Common myeloid progenitor, CD34-positive (primary cell): ENCODE measurements around the gene GALNT2. TPM values are rescaled to one million over a fixed set of nuclear protein-coding genes. Genes with fewer than 3 reads are reported as not detected.

Experiments used
- CTCF ChIA-PET: fragments of 350-600 bp; sonication (Branson Sonifier 250); formaldehyde crosslinking; loops from one replicate; lab custom pipeline; 2021; ENCODE audit warnings: antibody characterized with exemption; lab: Charles Lee
- POLR2A ChIA-PET: fragments of 350-600 bp; sonication (Branson Sonifier 250); formaldehyde crosslinking; loops from one replicate; lab custom pipeline; 2021; ENCODE audit warnings: antibody characterized with exemption; lab: Charles Lee
- DNase-seq, 3 donors: peaks; one replicate each; pipeline versions ENCODE4 v3.0.0 to v3.0.0-alpha.2; 2013
- H3K27ac ChIP-seq, 2 experiments: 1 replicate in 1 of 2; 2 replicates in 1 of 2; pipeline ENCODE4 v1.7.0; 2013; ENCODE audit warnings: inconsistent platforms in 2 of 2, low read length in 2 of 2, mild to moderate bottlenecking in 2 of 2, low read depth in 1 of 2, moderate library complexity in 1 of 2; ENCODE audit not compliant: severe bottlenecking in 2 of 2, insufficient read depth in 1 of 2, poor library complexity in 1 of 2
- H3K27me3 ChIP-seq, 5 experiments: replicated peaks in 2 of 5; 1 replicate in 3 of 5; 2 replicates in 2 of 5; pipeline versions ENCODE4 v1.6.1 to v1.7.0; 2013; ENCODE audit warnings: low read length in 4 of 5, mild to moderate bottlenecking in 2 of 5, moderate library complexity in 2 of 5, inconsistent platforms in 1 of 5; ENCODE audit not compliant: insufficient read depth in 5 of 5, control insufficient read depth in 4 of 5
- H3K36me3 ChIP-seq, 4 experiments: 1 replicate in 2 of 4; 2 replicates in 2 of 4; pipeline versions ENCODE4 v1.6.1 to v1.7.0; 2013; ENCODE audit warnings: low read length in 3 of 4, control low read depth in 1 of 4, mild to moderate bottlenecking in 1 of 4; ENCODE audit not compliant: control insufficient read depth in 4 of 4, insufficient read depth in 4 of 4
- H3K4me1 ChIP-seq, 4 experiments: 1 replicate in 3 of 4; 2 replicates in 1 of 4; pipeline versions ENCODE4 v1.6.1 to v1.7.1; 2013; ENCODE audit warnings: low read length in 3 of 4, mild to moderate bottlenecking in 3 of 4, control low read depth in 1 of 4, inconsistent platforms in 1 of 4, moderate library complexity in 1 of 4; ENCODE audit not compliant: control insufficient read depth in 4 of 4, insufficient read depth in 4 of 4; ENCODE audit errors: control extremely low read depth in 1 of 4
- H3K4me3 ChIP-seq, 7 experiments: 1 replicate in 4 of 7; 2 replicates in 3 of 7; pipeline versions ENCODE4 v1.5.1 to v1.7.0; 2013; ENCODE audit warnings: mild to moderate bottlenecking in 7 of 7, low read length in 6 of 7, moderate library complexity in 6 of 7, inconsistent platforms in 2 of 7, low read depth in 2 of 7, control low read depth in 1 of 7; ENCODE audit not compliant: insufficient read depth in 4 of 7, control insufficient read depth in 1 of 7; ENCODE audit errors: extremely low read depth in 1 of 7
- H3K9me3 ChIP-seq, 5 experiments: 1 replicate in 4 of 5; 2 replicates in 1 of 5; pipeline versions ENCODE4 v1.6.1 to v1.7.1; 2013; ENCODE audit warnings: low read length in 4 of 5, mild to moderate bottlenecking in 2 of 5, inconsistent platforms in 1 of 5, low read depth in 1 of 5, moderate library complexity in 1 of 5; ENCODE audit not compliant: control insufficient read depth in 4 of 5, insufficient read depth in 2 of 5; ENCODE audit errors: control extremely low read depth in 1 of 5
- WGBS: methylation state at CpG from one replicate; pipeline ENCODE4 v1.1.5; 2013; ENCODE audit not compliant: insufficient coverage; 5-methylcytosine and 5-hydroxymethylcytosine counted together
- polyA plus RNA-seq: library from polyadenylated mRNA; unstranded; fragments of 120-200 nt; gene quantifications from one replicate; pipeline ENCODE4 v1.2.1, GENCODE V29; 2013

The GALNT2 gene
- 41.0 TPM for polyA plus RNA-seq

DNA sequence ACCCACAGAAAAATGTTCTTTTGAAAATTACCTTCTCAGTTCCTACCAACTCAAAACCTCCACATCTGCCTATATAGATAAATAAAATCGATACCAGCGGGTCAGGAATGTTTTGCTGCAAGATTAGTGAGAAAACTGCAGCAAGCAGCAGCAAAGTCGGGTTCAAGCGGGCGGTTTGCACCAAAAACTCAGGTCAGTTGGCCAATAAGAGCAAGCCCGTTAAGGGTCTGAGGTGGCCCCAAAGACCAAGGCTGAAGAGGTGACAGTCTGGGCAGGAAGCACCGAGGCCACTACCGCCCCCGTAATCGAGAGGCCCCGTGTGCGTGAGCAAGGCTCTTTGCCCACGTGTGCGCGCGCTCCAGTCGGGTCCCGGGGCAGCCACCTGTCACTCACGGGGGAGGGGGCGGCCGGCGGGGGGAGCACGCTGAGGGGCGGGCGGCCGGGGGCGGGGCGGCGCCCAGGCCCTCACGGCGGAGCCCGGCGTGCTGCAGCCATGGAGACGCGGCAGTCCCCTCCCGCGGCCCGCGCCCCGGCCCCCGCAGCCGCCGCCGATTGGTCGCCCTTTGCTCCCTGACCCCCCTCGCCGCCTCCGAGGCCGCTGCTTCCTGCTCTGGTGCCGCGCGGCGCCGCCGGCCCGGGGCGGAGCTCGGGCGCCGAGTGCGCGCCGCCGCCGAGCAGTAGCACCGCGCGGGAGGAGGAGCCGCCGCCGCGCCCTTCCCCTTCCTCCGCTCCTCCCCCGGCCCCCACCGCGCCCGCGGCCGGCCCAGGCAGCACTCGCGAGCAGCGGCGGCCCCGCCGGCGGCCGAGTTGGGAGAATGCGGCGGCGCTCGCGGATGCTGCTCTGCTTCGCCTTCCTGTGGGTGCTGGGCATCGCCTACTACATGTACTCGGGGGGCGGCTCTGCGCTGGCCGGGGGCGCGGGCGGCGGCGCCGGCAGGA is at the start of gene GALNT2:
GALNT2 (plus strand) TSS at position 773 of the 939 bp plus-strand sequence; CDS start at position 816, 43 bp downstream.
- CTCF ChIA-PET, result interaction anchor here (0.8 to 1.5 kb wide), 2 partner anchors 110 to 124 kb away, joined by 3 read pairs; no protein-coding TSS in a partner anchor

DNA sequence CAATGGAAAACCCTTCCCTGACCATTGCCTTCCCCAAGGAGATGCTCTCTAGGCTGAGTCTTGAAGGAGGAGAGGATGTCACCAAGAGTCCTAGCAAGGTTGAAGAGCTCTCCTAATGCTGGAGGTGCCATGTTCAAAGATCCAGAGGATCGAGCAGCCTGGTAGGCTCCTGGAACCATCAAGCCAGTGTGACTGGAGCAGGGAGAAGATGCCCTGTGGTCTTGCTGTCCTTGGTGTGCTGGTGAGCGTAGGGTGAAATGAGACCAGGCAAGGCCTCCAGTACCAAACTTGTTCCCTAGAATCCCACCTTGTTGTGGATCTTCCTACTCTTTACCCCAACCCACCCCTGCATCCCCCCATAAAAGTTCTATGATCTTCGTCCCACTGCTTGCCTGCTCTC is 46.6 kb upstream of the GALNT2 start:
- no peak for DNase-seq
- ChIA-PET POLR2A (no interaction called here), CTCF (no interaction called here)
- Histone ChIP-seq H3K4me1 (no peaks in the 10 kb centered on the region), H3K27me3 (peaks cover 0 to 1% (median 0%) of the 10 kb centered on the region in 5 experiments), H3K36me3 (no peaks in the 10 kb centered on the region), H3K27ac (no peak overlapping the region), H3K4me3 (no peak overlapping the region), H3K9me3 (peaks cover 0 to 2% (median 0%) of the 10 kb centered on the region in 5 experiments)
- WGBS, result 100% methylated on average over 1 of the region's 3 CpGs

More for the DNA sequence above, at the start of gene GALNT2:
- Histone ChIP-seq H3K4me3 (peak within 1 kb of the TSS; percentile 82 to 94 (median 91)), H3K27ac (peak within 1 kb of the TSS; percentile 52 to 84), H3K27me3 (no peaks in the 10 kb centered on the region), H3K4me1 (peaks cover 14 to 44% (median 24%) of the 10 kb centered on the region in 4 experiments), H3K36me3 (no peaks in the 10 kb centered on the region), H3K9me3 (peaks cover 0 to 4% (median 0%) of the 10 kb centered on the region in 5 experiments)
- peak; percentile 87 to 95 (median 93) for DNase-seq
- POLR2A ChIA-PET, result interaction anchor here (1.5 kb wide), 1 partner anchor 204 kb away, joined by 3 read pairs; no protein-coding TSS in a partner anchor
- whole genome bisulfite sequencing, result 0% methylated on average over 66 of the region's 104 CpGs

DNA sequence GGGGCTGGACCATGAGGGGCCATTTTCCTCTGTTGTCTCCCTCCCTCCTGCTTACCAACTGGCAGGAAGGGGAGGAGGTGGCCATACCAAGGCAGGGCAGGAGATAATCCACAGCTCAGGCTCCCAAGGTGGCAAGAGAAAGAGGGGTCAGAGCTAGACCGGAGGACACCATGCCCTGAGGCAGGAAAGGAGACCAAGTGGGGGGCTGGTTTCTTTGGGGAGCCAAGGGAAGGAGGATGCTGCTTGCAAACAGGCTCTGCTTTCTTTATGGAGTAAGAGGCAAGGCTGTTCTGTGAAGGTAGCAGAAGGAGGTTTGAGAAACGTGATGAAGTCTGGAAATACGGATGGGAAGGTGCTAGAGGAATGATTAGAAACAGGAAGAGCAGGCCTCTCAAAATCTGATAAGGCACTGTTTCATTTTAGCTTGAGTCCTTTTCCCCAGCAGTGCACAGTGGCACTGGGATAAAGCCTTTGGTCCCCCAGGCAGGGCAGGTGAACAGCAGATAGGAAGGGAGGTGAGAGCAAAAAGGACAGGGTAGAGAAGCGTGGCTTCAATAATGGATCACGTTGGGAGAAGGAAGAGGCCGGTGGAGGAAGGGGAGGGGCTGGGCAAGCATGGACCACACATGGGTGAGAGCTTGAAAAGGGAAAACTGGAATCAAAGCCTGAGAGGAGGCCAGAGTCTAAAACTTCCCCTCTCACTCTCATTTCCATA is 44.2 kb upstream of the GALNT2 start:
- ChIA-PET POLR2A (no interaction called here), CTCF (interaction anchor here (1.2 kb wide), 1 partner anchor 62 kb away, joined by 3 read pairs; no protein-coding TSS in a partner anchor)
- WGBS, result 57% methylated on average over 5 of the region's 6 CpGs

DNA sequence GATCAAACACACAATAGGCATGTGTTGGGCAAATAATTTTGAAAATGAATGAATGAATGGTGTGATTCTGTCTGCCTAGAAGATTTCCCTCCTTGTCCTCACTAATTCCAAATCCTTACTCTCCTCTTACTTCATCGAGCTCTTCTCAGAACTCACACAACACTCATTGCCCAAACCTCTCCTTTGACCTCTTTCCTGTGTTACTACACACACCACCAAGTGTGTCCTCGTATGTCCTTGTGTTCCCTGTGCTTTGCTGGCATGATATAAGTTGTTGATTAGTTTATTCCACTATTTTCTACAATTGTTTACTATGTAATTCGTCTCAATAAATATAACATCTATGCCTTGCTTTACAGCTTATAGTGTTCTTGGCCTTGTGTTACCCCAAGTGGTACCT is 41.4 kb upstream of the GALNT2 start:
- Histone ChIP-seq H3K9me3 (peaks cover 0 to 11% (median 2%) of the 10 kb centered on the region in 5 experiments), H3K27me3 (peaks cover 0 to 1% (median 0%) of the 10 kb centered on the region in 5 experiments), H3K36me3 (no peaks in the 10 kb centered on the region), H3K4me1 (no peaks in the 10 kb centered on the region), H3K27ac (no peak overlapping the region), H3K4me3 (no peak overlapping the region)
- ChIA-PET POLR2A (interaction anchor here (0.6 kb wide), 1 partner anchor 384 kb away, joined by 3 read pairs; no protein-coding TSS in a partner anchor), CTCF (no interaction called here)
- no peak for DNase-seq
- WGBS, result 100% methylated on average over 1 of the region's 3 CpGs

More for the DNA sequence above, 44.2 kb upstream of the GALNT2 start:
- Histone ChIP-seq H3K4me1 (no peaks in the 10 kb centered on the region), H3K27me3 (peaks cover 0 to 1% (median 0%) of the 10 kb centered on the region in 5 experiments), H3K36me3 (no peaks in the 10 kb centered on the region), H3K27ac (no peak overlapping the region), H3K9me3 (peaks cover 0 to 11% (median 2%) of the 10 kb centered on the region in 5 experiments), H3K4me3 (no peak overlapping the region)
- no peak for DNase-seq

DNA sequence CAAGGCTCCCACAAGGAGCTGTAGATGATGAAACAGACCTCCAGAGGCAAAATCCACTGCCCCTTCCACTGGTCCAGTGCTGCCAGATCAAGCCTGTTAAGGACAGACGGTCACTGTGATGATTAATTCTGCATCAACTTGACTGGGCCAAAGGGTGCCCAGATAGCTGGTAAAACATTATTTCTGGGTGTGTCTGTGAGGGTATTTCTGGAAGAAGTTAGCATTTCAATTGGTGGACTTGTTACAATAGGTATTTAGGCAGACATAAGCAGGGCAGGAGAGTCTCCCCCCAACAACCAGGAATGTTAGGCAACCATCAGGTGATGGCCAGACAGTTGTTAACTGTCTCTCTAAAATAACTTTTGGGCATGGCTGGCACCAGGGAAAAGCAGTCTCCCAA is 40.9 kb upstream of the GALNT2 start:
- Histone ChIP-seq H3K36me3 (no peaks in the 10 kb centered on the region), H3K27me3 (peaks cover 0 to 1% (median 0%) of the 10 kb centered on the region in 5 experiments), H3K4me1 (no peaks in the 10 kb centered on the region), H3K4me3 (no peak overlapping the region), H3K27ac (no peak overlapping the region), H3K9me3 (peaks cover 0 to 11% (median 2%) of the 10 kb centered on the region in 5 experiments)
- 89% methylated on average over 1 of the region's 1 CpG for WGBS
- ChIA-PET CTCF (no interaction called here), POLR2A (no interaction called here)
- no peak for DNase-seq

DNA sequence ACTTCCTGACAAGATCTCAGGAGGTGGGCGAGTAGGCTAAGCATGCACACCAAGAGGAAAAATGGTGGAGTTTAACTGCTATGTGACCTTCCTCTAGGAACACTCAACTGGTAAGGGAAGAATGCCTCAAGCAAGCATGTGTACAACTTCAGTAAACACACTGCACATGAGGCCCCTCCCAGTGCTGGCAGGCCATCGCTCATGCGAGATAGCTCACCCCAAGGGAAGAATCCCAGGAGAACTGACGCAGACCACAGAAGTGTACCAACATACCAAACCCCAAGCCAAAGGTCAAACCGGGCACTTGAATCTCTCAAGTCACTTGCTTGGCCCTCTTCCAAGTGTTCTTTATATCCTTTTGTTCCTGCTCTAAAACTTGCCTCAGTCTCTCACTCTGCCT is 40.5 kb upstream of the GALNT2 start:
- H3K4me1 ChIP-seq, result no peaks in the 10 kb centered on the region
- POLR2A ChIA-PET, result no interaction called here

More for the DNA sequence above, 40.5 kb upstream of the GALNT2 start:
- no peak for DNase-seq
- WGBS, result 87% methylated on average over 5 of the region's 5 CpGs
- CTCF ChIA-PET, result no interaction called here
- no peak overlapping the region for H3K4me3 ChIP-seq
- H3K9me3 ChIP-seq, result peaks cover 0 to 11% (median 2%) of the 10 kb centered on the region in 5 experiments
- no peaks in the 10 kb centered on the region for H3K36me3 ChIP-seq
- H3K27me3 ChIP-seq, result peaks cover 0 to 1% (median 0%) of the 10 kb centered on the region in 5 experiments
- no peak overlapping the region for H3K27ac ChIP-seq
